NCI-H2171 treated with DMSO at 0.1 percent for 48 hours (cell line): Measurements from ENCODE around the gene MFAP2.
A peak's percentile ranks its signal among the peaks of the same experiment; 100 is the strongest.

ENCODE experiments used
- DNase-seq: peaks from one replicate; lab custom pipeline; 2025; lab: John Stamatoyannopoulos, UW

Gene MFAP2, protein sequence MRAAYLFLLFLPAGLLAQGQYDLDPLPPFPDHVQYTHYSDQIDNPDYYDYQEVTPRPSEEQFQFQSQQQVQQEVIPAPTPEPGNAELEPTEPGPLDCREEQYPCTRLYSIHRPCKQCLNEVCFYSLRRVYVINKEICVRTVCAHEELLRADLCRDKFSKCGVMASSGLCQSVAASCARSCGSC

DNA sequence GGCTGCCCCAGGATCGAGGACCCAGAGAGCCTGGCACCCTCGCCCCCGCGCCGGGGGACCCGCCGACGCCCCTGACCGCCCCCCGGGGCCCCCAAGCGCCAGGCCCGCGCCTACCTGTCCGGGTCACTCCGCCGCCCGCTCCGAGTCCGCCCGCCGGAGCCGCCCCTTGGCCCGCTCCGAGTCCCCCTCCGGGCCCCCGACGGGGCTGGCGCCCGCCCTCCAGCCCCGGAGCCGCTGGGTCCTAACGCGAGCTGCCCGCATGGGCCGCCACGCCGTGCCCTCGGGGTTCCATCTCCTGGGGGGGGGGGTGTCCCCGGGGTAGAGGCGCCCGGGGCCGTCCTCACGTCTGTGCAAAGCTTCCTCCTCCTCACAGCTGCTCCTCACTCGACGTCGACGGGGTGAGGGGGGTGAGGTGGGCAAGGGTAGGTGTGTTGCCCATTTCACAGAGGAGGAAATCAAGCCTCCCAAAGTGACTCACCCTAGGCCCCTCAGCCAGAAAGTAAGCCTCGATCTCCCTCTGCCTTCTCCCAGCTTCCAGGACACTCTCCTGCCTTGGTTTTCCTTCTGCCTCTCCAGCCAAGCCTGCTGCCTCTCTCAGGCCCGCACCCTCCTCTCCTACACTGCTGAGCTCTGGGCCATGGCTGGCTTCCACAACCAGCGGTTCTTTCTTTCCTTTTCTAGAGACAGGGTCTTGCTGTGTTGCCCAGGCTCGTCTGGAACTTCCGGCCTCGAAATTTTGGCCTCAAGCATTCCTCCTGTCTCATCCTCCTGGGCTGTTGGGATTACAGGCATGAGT is at the start of gene MFAP2:
Gene MFAP2 (minus strand): TSS at position 148 of the 796 bp plus-strand sequence. CDS start 2,347 bp downstream, outside the sequence.
- no peak for DNase-seq

DNA sequence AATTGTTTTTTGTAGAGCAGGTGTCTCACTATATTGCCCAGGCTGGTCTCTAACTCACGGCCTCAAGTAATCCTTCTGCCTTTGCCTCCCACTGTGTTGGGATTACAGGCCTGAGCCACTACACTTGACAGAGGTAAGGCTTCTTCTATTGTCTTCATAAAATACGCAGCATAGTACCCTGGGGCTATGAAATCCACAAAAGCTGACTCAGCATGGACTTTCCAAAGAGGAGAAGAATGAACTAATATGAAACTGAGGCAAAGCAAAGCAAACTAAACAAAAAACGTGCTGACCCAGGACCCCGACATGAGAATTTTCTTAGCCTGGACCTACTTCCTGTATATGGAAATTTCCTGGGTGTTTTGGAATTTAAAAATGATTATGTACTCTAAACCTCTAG is 49.8 kb upstream of the MFAP2 start:
- DNase-seq, result no peak

DNA sequence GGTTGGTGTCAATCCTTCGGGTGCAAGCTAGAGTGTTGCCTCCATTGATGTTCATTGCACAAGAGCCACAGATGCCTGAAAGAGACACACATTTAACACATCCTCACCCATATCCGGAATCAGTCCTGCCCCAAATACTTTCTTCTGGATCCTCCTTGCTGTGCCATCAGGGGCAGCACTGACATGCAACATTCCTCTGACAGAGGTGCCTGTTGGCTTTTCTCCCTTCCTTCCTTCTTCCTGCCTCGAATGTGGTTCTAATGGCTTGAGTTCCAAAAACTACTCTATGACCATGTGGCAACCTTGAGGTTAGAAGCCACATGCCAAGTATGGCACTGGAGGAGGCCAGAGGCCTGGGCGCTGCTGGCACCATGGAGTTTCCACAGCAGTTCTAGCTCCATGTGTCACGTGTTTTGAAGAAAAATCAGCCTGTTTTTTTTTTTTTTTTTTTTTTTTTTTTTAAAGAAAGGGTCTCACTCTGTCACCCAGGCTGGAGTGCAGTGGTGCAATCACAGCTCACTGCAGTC is 48.3 kb upstream of the MFAP2 start:
- DNase-seq, result no peak

DNA sequence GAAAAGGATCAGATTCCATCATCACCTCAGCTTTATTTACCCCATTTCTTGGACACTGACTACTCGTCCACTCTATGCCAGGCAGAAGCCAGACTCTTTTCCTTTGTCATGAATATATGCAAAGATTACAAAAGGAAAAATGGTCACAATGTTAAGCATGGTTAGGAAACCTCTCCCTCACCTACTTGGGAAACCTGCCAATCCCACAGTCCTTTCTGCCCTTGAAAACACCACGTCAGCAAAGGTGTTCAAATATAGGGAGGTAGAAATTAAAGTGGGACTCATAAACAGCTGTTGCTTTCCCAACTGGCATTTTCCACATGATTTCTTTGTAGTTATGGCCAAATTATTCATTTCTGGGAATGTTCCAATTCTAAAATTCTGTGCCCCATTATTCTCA is 47.5 kb upstream of the MFAP2 start:
- no peak for DNase-seq

DNA sequence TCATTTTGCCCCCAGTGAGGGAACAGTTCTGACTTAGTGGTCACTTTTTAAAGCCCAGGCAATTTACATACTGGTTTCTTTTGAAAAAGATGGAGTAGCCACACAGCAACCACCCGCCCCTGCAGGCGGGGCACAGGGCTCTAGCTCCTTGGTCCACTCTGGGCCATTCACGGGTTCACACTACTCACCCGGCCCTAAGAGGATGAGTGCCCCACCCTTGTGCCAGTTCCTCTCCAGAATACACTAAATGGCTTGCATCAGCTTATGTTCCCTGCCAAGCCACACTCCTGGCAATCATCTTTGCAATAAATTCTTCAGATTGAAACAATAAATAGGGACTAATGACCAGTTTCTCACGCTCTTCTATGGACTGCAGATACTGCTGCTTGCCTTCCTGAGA is 47.0 kb upstream of the MFAP2 start:
- DNase-seq, result no peak

DNA sequence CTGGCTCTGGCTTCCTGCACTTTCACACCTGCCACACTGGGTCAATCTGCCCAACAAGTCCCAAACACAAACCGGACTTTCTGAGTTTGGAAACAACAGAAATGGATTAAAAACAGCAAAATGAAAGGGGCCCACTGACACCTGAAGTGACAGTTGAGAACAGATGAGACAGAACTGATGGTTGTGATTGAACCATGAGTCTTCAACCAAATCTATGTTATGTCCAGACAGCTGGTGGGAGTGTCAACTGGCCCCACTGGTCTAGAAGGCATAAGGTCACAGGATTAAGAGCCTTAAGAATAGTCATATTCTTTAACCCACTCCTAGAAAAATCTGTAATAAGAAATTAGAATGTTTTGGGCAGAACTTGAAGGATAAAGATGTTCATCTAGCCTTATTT is 44.3 kb upstream of the MFAP2 start:
- DNase-seq, result no peak

DNA sequence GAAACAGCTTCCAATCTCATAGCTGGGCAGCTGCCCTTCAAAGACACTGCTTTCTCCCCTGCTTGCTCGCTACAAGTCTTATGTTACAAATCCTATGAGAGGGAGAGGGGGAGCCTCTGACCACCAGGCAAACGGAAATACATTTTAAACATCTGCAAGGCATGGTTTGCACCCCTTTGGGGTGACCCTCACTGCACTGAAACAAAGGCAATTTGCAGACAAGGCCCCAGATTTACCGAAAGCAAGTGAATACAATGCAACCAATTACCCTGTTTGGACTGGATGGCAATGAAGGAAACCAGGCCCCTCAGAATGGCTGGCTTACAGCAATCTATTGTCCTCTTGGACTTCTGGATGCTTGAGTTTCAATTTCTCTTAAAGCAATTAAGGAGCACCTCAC is 43.2 kb upstream of the MFAP2 start:
- DNase-seq, result no peak

DNA sequence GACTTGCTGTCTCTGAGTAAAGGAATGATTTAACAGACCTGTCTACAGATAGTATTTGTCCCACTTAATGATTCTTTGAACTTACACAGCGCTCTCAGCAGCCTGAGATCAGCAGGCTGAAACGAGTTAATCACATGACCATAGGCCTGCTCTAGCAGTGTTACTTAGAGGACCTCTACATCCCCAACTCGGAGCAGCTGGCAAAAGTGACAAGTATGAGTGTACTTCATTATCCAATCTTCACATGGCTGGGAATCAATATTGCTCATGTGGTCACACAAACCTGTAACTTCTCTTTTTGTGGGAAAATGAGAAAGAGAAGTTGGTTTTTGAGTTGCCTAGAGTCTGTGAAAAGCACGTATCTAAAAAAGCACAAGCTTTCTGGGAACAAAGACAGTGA is 42.7 kb upstream of the MFAP2 start:
- no peak for DNase-seq

DNA sequence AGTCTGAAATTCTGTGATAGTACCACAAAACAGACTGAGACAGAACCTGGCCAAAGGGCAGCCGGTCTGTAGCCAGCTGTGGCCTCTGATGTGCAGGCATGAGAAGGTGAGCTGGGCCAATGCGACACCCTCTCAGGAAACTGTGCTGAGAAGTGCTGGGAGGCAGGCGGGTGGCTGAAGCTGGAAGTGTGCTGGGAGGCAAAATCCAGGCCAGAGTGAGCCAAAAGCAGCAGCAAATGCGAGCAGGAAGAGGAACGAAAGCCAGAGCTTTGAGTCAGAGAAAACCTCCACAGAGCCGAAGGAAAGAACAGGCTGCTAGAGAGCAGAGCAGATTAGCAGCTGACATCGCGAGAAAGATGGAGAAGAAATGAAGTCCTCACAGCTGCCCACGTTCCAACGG is 41.5 kb upstream of the MFAP2 start:
- DNase-seq, result no peak

DNA sequence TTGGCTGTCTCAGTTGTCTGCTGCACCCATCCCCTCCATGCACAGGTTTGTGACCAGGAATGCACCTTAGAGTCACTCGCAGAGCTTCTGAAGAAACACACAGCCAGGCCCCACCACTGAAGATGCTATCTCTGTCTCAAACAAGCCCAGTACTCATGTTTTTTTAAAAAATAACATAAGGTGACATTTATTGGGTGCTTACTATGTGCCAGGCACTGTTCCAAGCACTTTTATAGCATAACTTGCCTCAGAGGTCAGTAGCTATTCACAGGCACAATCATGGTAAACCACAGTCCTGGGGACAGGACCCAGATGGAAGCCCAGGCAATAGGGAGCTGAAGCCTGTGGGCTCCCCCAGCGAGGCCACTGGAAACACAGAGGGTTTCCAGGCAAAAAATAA is 40.1 kb upstream of the MFAP2 start:
- DNase-seq, result no peak

DNA sequence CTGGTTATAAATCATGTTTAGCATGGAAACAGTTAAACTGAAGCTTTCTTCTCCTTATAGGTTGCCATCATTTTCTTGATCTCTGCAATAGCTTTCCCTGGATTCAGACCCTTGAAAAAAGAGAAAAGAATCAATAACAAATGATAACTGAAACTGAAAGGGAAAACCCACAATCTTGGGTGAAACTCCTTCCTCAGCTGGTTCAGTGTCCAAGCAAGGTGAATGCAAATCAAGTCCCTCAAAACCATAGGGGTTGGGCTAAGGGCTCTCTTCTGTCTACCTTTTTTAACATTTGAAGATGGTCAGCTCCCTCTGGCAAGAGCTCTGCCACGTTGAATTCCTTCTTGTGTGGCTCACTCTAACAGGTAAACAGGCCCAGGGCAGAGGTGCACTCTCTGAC is 38.4 kb upstream of the MFAP2 start:
- DNase-seq, result no peak

DNA sequence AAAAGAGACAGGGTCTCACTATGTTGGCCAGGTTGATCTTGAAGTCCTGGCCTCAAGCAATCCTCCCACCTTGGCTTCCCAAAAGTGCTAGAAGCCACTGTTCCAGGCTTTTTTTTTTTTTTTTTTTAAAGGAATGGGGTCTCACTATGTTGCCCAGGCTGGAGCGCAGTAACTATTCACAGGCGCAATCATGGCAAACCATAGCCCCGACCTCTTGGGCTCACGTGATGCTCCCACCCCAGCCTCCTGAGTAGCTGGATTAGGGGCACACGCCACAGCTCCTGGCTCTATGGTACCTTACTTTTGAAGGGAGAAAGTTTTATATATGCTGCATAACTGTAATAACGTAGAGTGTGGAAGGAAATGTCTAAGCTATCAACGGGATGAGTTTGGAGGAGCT is 37.0 kb upstream of the MFAP2 start:
- no peak for DNase-seq

DNA sequence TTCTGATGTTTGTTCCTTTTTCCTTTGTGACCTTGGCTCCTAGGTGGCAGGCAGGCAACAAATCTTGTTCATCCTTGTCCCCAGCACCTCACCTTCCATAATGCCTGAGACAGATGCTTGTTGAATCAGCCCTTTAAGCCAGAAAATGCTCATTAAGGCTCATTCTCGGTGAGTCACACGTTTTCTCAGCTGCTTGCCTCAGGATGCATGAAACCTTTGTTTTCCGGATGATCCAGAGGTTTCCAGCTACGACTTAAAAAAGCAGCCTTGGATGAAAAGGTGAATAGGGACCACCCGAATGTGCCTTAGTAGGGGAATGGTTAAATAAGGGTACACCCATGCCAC is 35.9 kb upstream of the MFAP2 start:
- no peak for DNase-seq

DNA sequence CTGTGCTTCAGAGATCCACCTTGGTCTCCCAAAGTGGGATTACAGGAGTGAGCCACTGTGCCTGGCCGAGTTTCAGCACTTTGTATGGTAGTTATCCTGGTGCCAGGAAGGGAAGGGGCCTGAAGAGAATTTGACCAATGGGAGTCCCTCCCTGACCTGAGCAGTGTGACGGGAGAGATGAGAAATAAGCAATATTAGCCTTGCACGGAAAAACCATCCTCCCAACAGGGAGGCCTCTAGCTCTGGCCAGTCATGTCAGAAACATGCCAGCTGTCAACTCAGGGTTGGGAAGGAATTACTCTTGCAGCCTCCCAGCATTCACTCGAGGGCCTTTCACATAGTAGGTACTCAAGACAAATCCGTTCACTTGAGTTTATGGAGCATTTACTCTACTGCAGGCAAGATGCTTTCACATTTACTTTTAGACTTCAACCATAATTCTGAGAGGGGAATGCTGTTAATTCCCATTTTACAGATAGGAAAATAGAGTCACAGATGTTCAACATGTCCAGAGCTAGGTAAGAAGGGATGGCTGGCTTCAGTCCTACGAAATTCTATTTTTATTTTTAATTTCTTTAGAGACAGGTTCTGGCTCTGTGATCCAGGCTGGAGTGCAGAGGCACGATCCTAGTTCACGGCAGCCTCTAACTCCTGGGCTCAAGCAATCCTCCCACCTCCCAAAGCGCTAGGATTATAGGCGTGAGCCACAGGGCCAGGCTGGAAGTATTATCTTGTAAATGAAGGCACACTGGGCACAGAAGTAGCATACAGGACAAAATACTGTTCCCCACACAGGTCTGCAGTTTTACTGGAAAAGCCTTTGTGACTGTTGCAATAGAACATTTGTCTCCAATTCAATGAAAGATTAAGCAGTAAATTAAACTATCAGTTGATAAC is 34.5 kb upstream of the MFAP2 start:
- DNase-seq, result no peak

DNA sequence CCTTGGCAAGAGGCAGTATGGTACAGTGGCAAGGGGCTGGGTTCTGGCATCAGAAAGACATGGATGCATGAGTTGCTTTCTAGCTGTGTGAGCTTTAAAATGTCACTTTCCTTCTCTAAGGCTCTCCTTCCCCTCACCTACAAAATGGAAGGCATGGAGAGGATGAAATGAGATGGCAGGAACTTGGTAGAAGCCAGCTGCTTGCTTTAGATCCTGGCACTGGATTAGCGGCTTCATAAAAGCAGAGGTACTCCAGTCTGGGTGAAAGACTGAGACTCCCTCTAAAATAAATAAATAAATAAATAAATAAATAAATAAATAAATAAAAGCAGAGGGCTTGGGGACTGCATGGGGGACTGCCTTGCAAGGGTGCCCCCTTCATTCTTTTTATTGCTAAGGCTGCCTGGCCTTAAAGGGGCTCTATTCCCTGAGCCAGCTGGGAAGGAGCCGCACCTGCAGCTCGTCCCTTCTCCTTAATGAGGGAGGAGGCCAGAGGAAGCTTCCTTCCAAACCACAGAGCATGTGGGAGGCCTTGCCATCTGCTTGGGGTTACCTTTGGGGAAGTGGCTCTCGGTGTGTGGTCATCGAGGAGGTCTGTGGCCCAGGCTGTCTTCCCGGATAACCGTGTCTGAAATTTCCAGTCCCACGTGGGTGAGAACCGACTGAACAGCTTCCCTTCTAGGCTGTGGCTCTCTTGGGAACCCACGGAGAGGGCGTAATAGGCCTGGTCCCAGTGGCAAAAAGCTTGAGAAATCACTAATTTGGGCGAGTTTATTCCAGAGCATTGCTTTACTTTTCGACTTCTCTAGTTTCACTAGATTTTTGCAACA is 33.3 kb upstream of the MFAP2 start:
- no peak for DNase-seq

DNA sequence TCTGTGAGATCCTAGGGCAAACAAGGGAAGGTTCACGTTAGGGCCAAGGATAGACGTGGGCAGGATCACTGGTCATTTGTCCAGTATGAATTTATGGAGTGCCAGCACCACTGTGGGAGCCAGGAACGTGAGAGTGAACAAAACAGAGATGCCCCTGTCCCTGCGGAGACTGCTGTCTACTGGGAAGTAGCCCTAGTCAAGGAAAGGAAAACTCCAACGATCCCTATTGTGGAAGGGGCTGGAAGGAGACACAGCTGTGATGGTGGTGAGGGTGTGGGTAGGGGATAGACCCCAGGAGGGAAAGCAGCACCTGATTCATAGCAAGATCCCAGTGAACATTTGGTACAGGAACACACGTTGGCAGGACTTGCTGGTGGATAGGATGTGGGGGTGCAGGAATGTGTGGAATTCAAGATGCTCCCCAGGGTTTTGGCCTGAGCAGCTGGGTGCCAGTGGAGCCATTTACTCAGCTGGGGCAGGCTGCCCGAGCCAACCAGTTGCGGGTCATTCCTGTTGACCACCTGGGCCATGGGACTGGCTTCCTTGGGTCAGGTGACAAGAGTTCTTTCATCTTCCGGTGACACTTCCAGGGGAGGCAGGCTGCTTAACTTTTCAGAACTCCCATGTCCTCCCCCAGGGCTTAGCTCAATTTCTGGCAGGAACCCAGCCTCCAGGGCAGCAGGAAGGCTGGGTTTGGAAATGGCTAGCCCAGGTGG is 32.5 kb upstream of the MFAP2 start:
- no peak for DNase-seq

DNA sequence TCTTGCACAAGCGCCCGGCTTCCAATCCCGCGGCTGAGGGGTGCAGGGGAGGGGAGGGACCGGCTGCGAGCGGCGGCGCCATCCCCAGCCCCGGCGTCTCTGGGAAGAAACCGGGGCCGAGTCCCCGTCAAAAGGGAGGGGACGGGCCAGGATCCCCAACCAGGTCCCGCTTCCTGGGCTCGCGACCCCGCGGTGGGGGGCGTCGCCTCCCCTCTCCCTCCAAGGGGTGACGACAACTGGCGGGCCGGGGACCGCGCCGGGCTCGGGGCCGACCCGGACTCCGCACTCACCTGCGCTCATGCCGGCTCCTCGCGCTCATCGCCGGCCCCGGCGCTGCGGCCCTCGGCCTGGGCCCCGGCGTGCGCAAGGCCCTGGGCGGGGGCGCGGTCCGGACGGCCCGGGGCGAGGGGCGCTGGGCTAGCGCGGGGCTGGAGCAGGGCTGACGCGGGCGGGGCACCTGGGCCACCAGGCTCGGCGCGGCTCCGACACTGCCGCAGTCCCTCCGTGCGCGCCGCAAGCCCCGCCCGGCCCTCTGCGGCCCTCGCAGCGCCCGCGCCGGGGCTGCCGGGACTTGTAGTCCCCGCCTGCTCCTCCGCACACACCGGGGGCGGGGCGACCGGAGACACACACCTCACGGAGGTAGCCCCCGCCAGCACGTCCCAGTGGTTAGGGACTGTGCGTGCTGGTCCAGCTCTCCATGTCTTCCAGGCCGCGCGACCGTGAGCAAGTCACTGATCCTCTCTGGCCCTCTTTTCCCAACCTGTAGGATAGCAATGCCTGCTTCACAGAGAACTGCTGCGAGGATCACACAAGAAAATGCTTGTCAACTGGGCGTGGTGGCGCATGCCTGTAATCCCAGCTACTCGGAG is 31.3 kb upstream of the MFAP2 start, which contains the start of gene ATP13A2:
Gene ATP13A2 (minus strand): TSS at position 490 of the 869 bp plus-strand sequence. CDS start 190 bp downstream, at position 300.
- DNase-seq, result peak; percentile 82

DNA sequence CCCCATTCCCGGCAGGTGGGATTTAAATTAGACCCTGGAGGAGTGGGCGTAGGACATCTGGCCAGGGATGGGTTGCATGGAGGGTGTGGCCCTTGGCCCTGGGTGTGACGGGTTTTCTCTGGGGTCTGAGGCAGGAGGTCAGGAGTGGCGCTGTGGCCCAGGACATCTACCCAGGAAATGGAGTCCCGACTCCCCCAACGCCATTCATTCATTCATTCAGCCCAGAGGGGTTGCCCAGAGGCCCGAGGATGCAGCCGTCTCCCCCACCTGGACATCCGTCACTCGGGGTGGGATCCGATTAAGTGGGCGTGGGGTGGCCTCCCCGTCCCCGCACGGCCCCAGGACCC is 30.6 kb upstream of the MFAP2 start:
- DNase-seq, result no peak

DNA sequence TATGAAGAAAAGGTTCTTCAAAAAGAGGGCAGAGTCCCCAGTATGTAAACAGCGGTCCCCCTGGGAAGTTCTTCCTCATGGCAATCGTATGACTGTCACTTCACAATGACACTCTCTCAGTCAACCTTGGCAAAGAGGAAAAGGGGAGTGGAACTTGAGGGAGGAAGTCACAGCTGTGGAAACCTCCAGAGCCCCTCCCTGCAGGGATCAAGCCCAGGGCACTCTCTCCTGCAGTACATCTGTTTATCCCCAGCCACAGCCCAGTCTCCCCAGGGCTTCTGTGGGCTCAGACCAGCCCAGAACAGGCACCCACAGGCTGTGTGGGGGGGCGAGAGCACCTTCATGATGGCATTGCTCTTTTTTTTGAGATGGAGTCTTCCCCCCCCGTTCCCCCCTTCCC is 29.3 kb upstream of the MFAP2 start:
- DNase-seq, result peak; percentile 6

DNA sequence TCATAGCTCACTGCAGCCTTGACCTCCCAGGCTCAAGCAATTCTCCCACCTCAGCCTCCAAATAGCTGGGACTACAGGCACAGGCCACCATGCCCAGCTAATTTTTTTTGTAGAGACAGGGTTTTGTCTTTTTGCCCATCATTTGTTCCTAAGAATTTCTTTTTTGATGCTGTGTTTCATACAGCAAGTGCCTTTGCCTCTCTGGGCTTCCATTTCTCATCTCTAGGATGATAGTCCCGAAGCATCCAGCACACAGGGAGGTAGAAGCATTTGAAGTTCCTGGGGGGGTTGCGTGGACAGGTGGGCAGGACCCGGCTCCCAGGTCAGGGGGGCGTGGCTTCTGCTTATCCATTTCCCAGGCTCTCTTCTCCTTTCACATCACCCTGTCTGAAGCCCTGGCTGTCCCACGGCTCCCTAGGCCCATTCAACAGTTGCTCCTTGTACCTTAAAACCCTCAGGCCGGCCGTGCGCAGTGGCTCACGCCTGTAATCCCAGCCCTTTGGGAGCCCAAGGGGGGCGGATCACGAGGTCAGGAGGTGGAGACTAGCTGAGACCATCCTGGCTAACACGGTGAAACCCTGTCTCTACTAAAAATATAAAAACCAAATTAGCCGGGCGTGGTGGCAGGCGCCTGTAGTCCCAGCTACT is 27.9 kb upstream of the MFAP2 start:
- DNase-seq, result no peak
